Glutamatergic neuron (in vitro differentiated cells): Measurements from ENCODE around the gene SPIB. TPM values are rescaled to one million over a fixed set of nuclear protein-coding genes. Genes with fewer than 3 reads are reported as not detected.
A peak's percentile ranks its signal among the peaks of the same experiment; 100 is the strongest.

ENCODE experiments used
- DNase-seq: peaks from one replicate; pipeline ENCODE4 v3.0.0; 2022
- H3K27ac Mint-ChIP-seq: one replicate; pipeline ENCODE4 v1.8.0; 2020; ENCODE audit warnings: mild to moderate bottlenecking, mixed read lengths, inconsistent platforms; ENCODE audit not compliant: unreplicated experiment
- H3K27me3 Mint-ChIP-seq: one replicate; pipeline ENCODE4 v1.8.0; 2020; ENCODE audit warnings: mild to moderate bottlenecking, moderate library complexity, mixed read lengths, inconsistent platforms; ENCODE audit not compliant: unreplicated experiment
- H3K36me3 Mint-ChIP-seq: one replicate; pipeline ENCODE4 v1.8.0; 2020; ENCODE audit warnings: mild to moderate bottlenecking, mixed read lengths, inconsistent platforms; ENCODE audit not compliant: unreplicated experiment
- H3K4me1 Mint-ChIP-seq: one replicate; pipeline ENCODE4 v1.8.0; 2020; ENCODE audit warnings: mild to moderate bottlenecking, low read depth, mixed read lengths, inconsistent platforms; ENCODE audit not compliant: unreplicated experiment
- H3K4me3 Mint-ChIP-seq: one replicate; pipeline ENCODE4 v1.8.0; 2020; ENCODE audit warnings: mild to moderate bottlenecking, mixed read lengths, inconsistent platforms; ENCODE audit not compliant: unreplicated experiment
- H3K9me3 Mint-ChIP-seq: one replicate; pipeline ENCODE4 v1.8.0; 2020; ENCODE audit warnings: mild to moderate bottlenecking, moderate library complexity, mixed read lengths, inconsistent platforms; ENCODE audit not compliant: unreplicated experiment
- total RNA-seq: library from RNA; stranded (reverse); fragmentation: NEBNext Ultra II Directional; extraction: Animal tissue kit (Norgen Biotek cat#: 25700); gene quantifications from one replicate; pipeline ENCODE4 v1.2.1, GENCODE V29; 2021; ENCODE audit not compliant: unreplicated experiment
- TF ChIP-seq, protein P1 (sequence below): fragments of 200-600 bp; sonication (generic); IDR thresholded peaks from one replicate; pipeline ENCODE4 v1.5.0; 2021; ENCODE audit not compliant: partially characterized antibody, unreplicated experiment

The SPIB gene
- total RNA-seq, 1 donor from 2014 or later = 2.7 TPM

DNA sequence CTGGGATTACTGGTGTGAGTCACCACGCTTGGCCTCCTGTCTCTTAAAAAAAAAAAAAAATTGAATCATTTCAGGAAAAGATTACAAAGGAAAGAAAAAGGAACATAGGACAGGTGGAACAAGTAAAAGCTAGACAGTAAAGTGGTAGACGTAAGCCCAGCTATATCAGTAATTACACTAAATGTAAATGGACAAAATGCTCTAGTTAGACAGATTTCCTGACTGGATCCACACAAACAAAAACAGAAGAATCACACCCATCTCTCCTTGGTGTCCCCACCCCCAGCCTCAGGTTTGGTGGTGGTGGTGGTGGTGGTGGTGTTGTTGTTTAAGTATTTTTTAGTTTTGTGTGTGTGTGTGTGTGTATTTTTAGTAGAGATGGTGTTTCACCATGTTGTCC, 6.3 kb upstream of the SPIB start:
- H3K4me1 Mint-ChIP-seq = peaks cover 5% of the 10 kb centered on the region
- H3K27me3 Mint-ChIP-seq = peaks cover 8% of the 10 kb centered on the region
- no peak overlapping the region for H3K4me3 Mint-ChIP-seq
- H3K36me3 Mint-ChIP-seq = no peaks in the 10 kb centered on the region
- H3K27ac Mint-ChIP-seq = no peak overlapping the region
- H3K9me3 Mint-ChIP-seq = peaks cover 9% of the 10 kb centered on the region
- TF ChIP-seq, protein P1, sequence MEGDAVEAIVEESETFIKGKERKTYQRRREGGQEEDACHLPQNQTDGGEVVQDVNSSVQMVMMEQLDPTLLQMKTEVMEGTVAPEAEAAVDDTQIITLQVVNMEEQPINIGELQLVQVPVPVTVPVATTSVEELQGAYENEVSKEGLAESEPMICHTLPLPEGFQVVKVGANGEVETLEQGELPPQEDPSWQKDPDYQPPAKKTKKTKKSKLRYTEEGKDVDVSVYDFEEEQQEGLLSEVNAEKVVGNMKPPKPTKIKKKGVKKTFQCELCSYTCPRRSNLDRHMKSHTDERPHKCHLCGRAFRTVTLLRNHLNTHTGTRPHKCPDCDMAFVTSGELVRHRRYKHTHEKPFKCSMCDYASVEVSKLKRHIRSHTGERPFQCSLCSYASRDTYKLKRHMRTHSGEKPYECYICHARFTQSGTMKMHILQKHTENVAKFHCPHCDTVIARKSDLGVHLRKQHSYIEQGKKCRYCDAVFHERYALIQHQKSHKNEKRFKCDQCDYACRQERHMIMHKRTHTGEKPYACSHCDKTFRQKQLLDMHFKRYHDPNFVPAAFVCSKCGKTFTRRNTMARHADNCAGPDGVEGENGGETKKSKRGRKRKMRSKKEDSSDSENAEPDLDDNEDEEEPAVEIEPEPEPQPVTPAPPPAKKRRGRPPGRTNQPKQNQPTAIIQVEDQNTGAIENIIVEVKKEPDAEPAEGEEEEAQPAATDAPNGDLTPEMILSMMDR = no peak
- DNase-seq = no peak

DNA sequence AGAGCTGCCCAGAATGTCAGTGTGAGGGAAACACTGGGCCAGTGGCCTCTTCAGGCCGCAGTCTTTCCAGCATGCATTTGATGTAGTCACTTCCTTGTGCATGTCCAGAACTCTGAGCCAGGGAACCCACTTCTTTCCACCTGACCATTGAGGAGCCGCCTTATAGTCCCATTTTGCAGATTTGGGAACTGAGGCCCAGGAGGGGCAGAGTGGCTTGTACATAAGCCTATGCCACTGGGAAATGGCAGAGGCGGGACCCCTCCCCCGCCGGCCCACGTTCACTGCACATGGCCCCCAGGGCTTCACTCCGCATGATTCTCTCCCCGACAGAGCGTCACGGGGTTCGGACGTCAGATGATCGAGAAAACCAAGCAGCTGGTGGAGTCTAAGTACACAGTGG, 5.6 kb upstream of the SPIB start:
- H3K36me3 Mint-ChIP-seq = no peaks in the 10 kb centered on the region
- peak overlapping the region; percentile 25 for H3K4me3 Mint-ChIP-seq
- H3K4me1 Mint-ChIP-seq = peaks cover 5% of the 10 kb centered on the region
- H3K27ac Mint-ChIP-seq = no peak overlapping the region
- TF ChIP-seq, protein P1 = no peak
- peaks cover 9% of the 10 kb centered on the region for H3K9me3 Mint-ChIP-seq
- peaks cover 8% of the 10 kb centered on the region for H3K27me3 Mint-ChIP-seq
- no peak for DNase-seq

DNA sequence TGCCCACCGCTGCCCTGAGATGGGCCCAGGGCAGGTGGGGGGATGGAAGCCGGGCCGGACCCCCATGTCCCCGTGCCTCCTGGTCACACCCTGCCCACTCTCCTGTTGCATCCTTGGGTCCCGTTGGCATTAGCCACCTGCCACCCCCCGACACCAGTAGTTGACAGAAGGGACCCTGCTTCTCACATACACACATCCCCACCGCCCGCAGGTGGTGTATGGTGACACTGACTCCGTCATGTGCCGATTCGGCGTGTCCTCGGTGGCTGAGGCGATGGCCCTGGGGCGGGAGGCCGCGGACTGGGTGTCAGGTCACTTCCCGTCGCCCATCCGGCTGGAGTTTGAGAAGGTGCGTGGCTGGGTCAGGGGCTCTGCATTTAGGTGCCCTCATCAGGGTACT, 5.2 kb upstream of the SPIB start:
- no peaks in the 10 kb centered on the region for H3K36me3 Mint-ChIP-seq
- no peak for DNase-seq
- H3K4me3 Mint-ChIP-seq = no peak overlapping the region
- H3K27me3 Mint-ChIP-seq = peaks cover 8% of the 10 kb centered on the region
- peaks cover 5% of the 10 kb centered on the region for H3K4me1 Mint-ChIP-seq
- H3K27ac Mint-ChIP-seq = no peak overlapping the region
- TF ChIP-seq, protein P1 = no peak
- H3K9me3 Mint-ChIP-seq = peaks cover 9% of the 10 kb centered on the region

DNA sequence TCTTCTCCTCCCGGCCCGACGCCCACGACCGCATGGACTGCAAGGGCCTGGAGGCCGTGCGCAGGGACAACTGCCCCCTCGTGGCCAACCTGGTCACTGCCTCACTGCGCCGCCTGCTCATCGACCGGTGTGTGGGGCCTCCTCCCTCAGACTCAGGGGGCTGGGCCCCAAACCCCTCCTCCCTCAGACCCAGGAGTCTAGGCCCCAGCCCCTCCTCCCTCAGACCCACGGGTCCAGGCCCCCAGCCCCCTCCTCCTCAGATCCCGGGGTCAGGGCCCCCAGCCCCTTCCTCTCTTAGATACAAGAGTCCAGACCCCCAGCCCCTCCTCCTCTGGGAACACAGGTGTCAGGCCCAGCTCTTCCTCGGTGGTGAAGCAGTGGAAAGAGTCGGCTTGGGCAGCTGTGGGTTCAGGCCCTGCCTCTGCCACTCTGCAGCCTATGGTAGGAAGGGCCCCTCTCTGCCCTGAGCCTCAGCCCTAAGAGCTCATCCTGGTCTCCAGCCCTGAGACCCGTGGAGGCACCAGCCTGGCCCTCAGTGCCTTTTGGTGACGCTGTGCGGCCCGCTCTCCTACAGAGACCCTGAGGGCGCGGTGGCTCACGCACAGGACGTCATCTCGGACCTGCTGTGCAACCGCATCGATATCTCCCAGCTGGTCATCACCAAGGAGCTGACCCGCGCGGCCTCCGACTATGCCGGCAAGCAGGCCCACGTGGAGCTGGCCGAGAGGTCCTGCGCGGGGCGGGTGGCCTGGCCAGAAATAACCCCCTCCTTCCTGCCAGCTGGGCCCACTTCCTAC, 3.7 kb upstream of the SPIB start:
- Mint-ChIP-seq H3K4me1 (peaks cover 11% of the 10 kb centered on the region), H3K27ac (peak overlapping the region; percentile 22)
- peak; percentile 92 for DNase-seq

DNA sequence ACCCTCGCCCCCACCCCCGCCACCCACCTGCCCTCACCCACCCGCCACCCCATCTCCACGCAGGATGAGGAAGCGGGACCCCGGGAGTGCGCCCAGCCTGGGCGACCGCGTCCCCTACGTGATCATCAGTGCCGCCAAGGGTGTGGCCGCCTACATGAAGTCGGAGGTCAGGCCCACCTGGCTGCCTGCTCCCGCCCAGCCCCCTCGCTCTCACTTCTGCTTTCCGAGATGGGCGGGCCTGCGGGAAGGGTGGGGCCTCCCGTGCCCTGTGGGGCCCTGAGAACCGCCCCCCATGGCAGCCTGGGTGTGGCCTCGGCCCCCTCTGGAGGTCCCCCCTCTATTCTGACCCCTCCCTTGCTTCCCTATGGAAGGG, 3.1 kb upstream of the SPIB start:
- no peaks in the 10 kb centered on the region for H3K36me3 Mint-ChIP-seq

More for the DNA sequence above, 3.7 kb upstream of the SPIB start:
- Mint-ChIP-seq H3K27me3 (peaks cover 8% of the 10 kb centered on the region), H3K9me3 (peaks cover 13% of the 10 kb centered on the region), H3K36me3 (no peaks in the 10 kb centered on the region), H3K4me3 (no peak overlapping the region)
- TF ChIP-seq, protein P1 = peak; percentile 89

More for the DNA sequence above, 3.1 kb upstream of the SPIB start:
- Mint-ChIP-seq H3K27me3 (peaks cover 8% of the 10 kb centered on the region), H3K9me3 (peaks cover 12% of the 10 kb centered on the region), H3K27ac (no peak overlapping the region), H3K4me1 (peaks cover 11% of the 10 kb centered on the region), H3K4me3 (no peak overlapping the region)
- no peak for DNase-seq
- TF ChIP-seq, protein P1 = no peak
